Stimulated activated CD8-positive, alpha-beta memory T cell treated with anti-CD3 and anti-CD28 coated beads, Interleukin-4, amount 100 ng/mL, for 24 hours (primary cell): ENCODE measurements around the gene LYPD6.

Source experiments
- DNase-seq: peaks from one replicate; pipeline ENCODE4 v3.0.0-alpha.2; 2020; ENCODE audit warnings: low read depth

LYPD6 gene

GRCh38 chr2:149409506-149409905 lies 79.1 kb downstream of the LYPD6 start:
- DNase-seq, result no peak

- DNase-seq, result no peak
Observed at GRCh38 chr2:149410701-149411484, 80.5 kb downstream of the LYPD6 start.

GRCh38 chr2:149413487-149413886 lies 83.1 kb downstream of the LYPD6 start:
- no peak for DNase-seq

GRCh38 chr2:149415086-149415485 lies 84.7 kb downstream of the LYPD6 start:
- no peak for DNase-seq

GRCh38 chr2:149418065-149418464 lies 87.7 kb downstream of the LYPD6 start:
- no peak for DNase-seq

- no peak for DNase-seq
Observed at GRCh38 chr2:149420053-149420963, 89.9 kb downstream of the LYPD6 start.

- DNase-seq, result no peak
Observed at GRCh38 chr2:149421791-149422190, 91.4 kb downstream of the LYPD6 start.

- no peak for DNase-seq
Observed at GRCh38 chr2:149422337-149422990, 92.1 kb downstream of the LYPD6 start.

- DNase-seq, result no peak
Observed at GRCh38 chr2:149422991-149423338, 92.6 kb downstream of the LYPD6 start.

GRCh38 chr2:149423630-149424029 lies 93.2 kb downstream of the LYPD6 start:
- DNase-seq, result no peak

- DNase-seq, result no peak
Observed at GRCh38 chr2:149427387-149427786, 97.0 kb downstream of the LYPD6 start.

- no peak for DNase-seq
Observed at GRCh38 chr2:149428783-149429182, 98.4 kb downstream of the LYPD6 start.

GRCh38 chr2:149430743-149431736 lies 100.7 kb downstream of the LYPD6 start:
- DNase-seq, result no peak

- no peak for DNase-seq
Observed at GRCh38 chr2:149438330-149438960, 108.1 kb downstream of the LYPD6 start.

- no peak for DNase-seq
Observed at GRCh38 chr2:149441255-149441654, 110.9 kb downstream of the LYPD6 start.

GRCh38 chr2:149442346-149442745 lies 112.0 kb downstream of the LYPD6 start:
- no peak for DNase-seq

- no peak for DNase-seq
Observed at GRCh38 chr2:149443150-149443549, 112.8 kb downstream of the LYPD6 start.

- no peak for DNase-seq
Observed at GRCh38 chr2:149446748-149447147, 116.4 kb downstream of the LYPD6 start.

- no peak for DNase-seq
Observed at GRCh38 chr2:149448315-149448714, 117.9 kb downstream of the LYPD6 start.

- no peak for DNase-seq
Observed at GRCh38 chr2:149449017-149449416, 118.6 kb downstream of the LYPD6 start.
